ENCODE results near the gene PCDHGA8. TPM values are rescaled to one million over a fixed set of nuclear protein-coding genes. Genes with fewer than 3 reads are reported as not detected.

The PCDHGA8 gene
- total RNA-seq = 0.18 and 1.8 TPM in 2 replicates

GRCh38 chr5:141392429-141393198 lies at the start of gene PCDHGA8:
Gene PCDHGA8, plus strand, starts transcription at chr5:141392633. Its CDS starts 181 bp downstream, at chr5:141392814.

GRCh38 chr5:141343242-141343952 lies 49.0 kb upstream of the PCDHGA8 start, which contains the start of gene PCDHGA3:
Gene PCDHGA3, plus strand, starts transcription at chr5:141343829. Its CDS starts 205 bp downstream, at chr5:141344034.

DNA sequence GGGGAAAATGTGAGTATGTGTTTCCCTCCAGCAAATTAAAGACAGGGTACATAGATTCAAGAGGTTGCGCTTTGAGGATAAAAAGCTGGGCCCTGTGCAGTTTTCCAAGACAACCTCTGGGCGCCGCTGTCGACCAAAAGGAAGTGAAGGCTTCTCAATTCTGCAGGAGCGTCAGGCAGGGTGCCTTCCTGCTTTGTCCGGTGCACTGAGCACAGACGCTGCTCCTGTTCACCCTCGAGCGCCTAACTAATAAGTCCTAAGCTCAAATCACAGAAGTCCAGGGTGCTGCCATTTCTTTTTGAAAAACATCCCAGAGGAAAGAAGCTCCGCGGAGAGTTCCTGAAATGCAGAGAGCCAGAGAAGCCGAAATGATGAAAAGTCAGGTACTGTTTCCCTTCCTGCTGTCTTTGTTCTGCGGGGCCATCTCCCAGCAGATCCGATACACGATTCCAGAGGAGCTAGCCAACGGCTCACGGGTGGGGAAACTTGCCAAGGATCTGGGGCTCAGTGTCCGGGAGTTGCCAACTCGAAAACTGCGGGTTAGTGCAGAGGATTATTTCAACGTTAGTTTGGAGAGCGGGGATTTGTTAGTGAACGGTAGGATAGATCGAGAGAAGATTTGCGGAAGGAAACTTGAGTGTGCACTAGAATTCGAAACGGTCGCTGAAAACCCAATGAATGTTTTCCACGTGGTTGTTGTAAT lies 42.4 kb upstream of the PCDHGA8 start, which contains the start of gene PCDHGB1:
Gene PCDHGB1, plus strand, starts transcription at position 183 of the 703 bp plus-strand sequence. Its CDS starts 162 bp downstream, at position 345.

GRCh38 chr5:141354900-141355469 lies 37.4 kb upstream of the PCDHGA8 start, which contains the start of gene PCDHGA4:
Gene PCDHGA4, plus strand, starts transcription at chr5:141355021. Its CDS starts 87 bp downstream, at chr5:141355108.

GRCh38 chr5:141359790-141360426 lies 32.5 kb upstream of the PCDHGA8 start, which contains the start of gene PCDHGB2:
Gene PCDHGB2, plus strand, starts transcription at chr5:141359994. Its CDS starts 142 bp downstream, at chr5:141360136.

DNA sequence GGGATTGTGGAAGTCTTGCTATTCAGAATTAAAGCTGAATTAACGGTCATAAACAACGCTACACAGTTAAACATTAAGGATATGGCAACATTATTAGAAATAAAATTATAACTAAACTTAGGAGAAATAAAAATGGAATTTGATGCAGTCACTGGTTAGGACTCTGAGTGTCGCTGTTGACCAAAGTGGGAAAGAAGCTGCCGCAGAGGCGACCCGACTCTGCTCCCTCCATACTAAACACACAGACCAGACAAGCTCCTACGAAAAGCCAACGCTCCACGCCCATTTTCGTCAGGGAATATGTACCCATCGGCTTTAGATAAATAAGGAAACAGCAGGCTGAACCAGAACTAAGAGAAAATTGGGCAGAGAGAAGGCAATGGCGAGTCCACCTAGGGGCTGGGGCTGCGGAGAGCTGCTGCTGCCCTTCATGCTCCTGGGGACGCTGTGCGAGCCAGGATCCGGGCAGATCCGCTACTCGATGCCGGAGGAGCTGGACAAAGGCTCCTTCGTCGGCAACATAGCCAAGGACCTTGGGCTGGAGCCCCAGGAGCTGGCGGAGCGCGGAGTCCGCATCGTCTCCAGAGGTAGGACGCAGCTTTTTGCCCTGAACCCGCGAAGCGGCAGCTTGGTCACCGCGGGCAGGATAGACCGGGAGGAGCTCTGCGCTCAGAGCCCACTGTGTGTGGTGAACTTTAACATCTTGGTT lies 28.3 kb upstream of the PCDHGA8 start, which contains the start of gene PCDHGA5:
Gene PCDHGA5, plus strand, starts transcription at position 211 of the 709 bp plus-strand sequence. Its CDS starts 169 bp downstream, at position 380.

DNA sequence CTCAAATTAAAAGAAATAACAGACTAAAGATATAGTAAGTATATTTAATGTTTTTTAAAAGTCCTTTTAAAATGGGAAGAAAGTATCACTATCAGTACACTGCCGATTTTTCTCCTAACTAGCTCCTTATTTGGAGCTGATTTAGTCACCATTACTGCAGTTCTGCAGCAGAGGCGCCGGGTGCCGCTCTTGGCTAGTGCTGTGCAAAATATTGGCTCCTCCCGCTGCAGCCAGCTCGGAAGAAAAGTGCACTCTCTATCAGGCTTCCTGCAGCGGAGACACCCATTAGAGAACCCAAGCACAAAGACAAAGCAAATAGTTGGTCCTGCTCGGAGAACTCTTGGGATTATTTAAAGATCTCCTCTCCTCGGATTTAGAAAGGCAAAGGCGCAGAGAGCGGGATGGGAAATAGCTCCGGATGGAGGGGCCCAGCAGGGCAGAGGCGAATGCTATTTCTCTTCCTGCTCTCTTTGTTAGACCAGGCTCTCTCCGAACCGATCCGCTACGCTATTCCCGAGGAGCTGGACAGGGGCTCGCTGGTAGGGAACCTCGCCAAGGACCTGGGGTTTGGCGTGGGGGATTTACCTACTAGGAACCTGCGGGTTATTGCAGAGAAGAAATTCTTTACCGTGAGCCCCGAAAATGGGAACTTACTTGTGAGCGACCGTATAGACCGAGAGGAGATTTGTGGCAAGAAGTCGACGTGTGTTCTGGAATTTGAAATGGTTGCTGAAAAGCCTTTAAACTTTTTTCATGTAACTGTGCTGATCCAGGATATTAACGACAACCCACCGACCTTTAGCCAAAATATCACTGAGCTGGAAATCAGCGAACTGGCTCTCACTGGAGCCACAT lies 22.2 kb upstream of the PCDHGA8 start, which contains the start of gene PCDHGB3:
Gene PCDHGB3, plus strand, starts transcription at position 249 of the 855 bp plus-strand sequence. Its CDS starts 153 bp downstream, at position 402.

GRCh38 chr5:141373673-141374317 lies 18.6 kb upstream of the PCDHGA8 start, which contains the start of gene PCDHGA6:
Gene PCDHGA6, plus strand, starts transcription at chr5:141373891. Its CDS starts 193 bp downstream, at chr5:141374084.

GRCh38 chr5:141382469-141383294 lies 9.8 kb upstream of the PCDHGA8 start, which contains the start of gene PCDHGA7:
Gene PCDHGA7, plus strand, starts transcription at chr5:141382742. Its CDS starts 158 bp downstream, at chr5:141382900.

GRCh38 chr5:141387557-141388311 lies 4.7 kb upstream of the PCDHGA8 start, which contains the start of gene PCDHGB4:
Gene PCDHGB4, plus strand, starts transcription at chr5:141387698. Its CDS starts 187 bp downstream, at chr5:141387885.

DNA sequence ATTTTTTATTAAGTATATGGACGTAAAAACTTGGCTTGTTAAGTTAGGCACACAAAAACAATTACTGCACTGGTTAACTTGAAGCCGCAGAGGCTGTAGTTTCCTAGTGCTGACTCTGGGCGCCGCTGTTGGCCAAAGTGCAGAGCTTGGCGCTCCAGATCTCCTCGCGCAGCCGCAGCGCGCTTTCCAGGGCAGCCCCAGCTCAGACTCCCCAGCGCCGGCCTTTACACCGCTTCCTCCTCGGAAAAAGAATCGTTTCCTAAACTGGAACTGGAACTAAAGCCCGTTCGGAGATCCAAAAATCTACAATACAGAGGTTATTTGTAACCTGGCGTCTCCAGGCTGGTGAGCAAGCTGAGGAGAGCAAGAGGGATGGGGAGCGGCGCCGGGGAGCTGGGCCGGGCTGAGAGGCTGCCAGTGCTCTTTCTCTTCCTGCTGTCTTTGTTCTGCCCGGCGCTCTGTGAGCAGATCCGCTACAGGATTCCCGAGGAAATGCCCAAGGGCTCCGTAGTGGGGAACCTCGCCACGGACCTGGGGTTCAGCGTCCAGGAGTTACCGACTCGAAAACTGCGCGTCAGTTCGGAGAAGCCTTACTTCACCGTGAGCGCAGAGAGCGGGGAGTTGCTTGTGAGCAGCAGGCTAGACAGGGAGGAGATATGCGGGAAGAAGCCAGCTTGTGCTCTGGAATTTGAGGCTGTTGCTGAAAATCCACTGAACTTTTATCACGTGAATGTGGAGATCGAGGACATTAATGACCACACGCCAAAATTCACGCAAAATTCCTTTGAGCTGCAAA lies 5.5 kb downstream of the PCDHGA8 start, which contains the start of gene PCDHGB5:
Gene PCDHGB5, plus strand, starts transcription at position 192 of the 796 bp plus-strand sequence. Its CDS starts 181 bp downstream, at position 373.

GRCh38 chr5:141402553-141403243 lies 10.3 kb downstream of the PCDHGA8 start, which contains the start of gene PCDHGA9:
Gene PCDHGA9, plus strand, starts transcription at chr5:141402778. Its CDS starts 175 bp downstream, at chr5:141402953.

DNA sequence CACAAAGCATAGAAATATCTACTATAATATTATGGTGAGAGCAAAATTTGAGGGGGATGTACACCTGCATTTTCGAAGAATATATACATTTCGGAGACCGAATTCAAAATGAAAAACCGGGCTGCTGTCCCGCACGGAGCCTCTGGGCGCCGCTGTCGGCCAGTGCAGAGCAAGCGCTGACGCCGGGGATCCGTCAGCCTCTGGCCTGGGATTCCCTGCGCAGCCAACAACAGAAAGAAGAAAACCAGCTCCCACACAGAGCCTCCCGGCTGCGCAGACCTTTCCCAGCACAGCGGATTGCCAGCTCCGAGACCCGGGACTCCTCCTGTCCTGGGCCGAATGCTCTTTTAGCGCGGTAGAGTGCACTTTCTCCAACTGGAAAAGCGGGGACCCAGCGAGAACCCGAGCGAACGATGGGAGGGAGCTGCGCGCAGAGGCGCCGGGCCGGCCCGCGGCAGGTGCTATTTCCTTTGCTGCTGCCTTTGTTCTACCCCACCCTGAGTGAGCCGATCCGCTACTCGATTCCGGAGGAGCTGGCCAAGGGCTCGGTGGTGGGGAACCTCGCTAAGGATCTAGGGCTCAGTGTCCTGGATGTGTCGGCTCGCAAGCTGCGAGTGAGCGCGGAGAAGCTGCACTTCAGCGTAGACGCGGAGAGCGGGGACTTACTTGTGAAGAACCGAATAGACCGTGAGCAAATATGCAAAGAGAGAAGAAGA lies 15.5 kb downstream of the PCDHGA8 start, which contains the start of gene PCDHGB6:
Gene PCDHGB6, plus strand, starts transcription at position 232 of the 716 bp plus-strand sequence. Its CDS starts 182 bp downstream, at position 414.

GRCh38 chr5:141412854-141413539 lies 20.6 kb downstream of the PCDHGA8 start, which contains the start of gene PCDHGA10:
Gene PCDHGA10, plus strand, starts transcription at chr5:141412987. Its CDS starts 189 bp downstream, at chr5:141413176.

Data from cardiac atrium fibroblast (primary cell).